ENCODE measurements around the gene HMCN2.
"Not testable (repeated sequence)": the region's sequence is repeated elsewhere in the genome, so short reads cannot be mapped to it uniquely, and the experiment has no call there.

The HMCN2 gene

DNA sequence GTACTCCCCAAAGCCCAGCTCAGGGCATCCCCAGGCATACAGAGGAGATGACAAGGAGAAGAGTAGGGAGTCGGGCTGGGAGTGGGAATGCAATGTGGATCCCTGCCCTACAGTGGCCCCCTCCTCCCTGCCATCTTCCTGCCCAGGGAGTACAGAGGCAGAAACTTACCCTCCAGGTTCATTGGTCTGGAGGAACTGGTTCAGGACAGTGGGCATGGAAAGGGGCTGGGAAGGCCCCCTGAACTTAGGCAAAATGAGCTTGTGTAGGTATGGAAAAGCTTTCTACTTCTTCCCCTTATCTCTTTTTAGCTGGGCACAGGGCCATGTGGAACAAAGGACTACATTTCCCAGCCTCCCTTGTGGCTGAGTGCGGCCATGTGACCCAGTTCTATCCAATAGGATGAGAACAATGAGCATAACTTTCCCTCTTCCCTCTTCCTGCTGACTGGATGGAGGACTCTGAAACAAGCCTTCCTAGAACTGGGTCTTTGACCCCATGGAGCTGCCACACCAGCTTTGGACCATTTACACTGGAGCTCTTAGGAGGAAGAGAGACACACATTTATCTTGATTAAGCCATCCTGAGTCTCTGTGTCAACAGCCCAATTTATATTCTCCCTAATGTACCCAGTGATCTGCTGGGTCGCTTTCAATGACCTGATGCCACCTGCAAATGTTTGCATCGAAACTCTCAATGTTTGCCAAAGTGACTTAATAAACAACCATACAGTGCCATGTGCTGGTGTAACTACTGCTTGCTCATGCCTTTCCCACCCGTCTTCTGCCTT, 25.0 kb upstream of the HMCN2 start:
- no peak for DNase-seq (ENCODE audit: low read depth in 2 of 2)

DNA sequence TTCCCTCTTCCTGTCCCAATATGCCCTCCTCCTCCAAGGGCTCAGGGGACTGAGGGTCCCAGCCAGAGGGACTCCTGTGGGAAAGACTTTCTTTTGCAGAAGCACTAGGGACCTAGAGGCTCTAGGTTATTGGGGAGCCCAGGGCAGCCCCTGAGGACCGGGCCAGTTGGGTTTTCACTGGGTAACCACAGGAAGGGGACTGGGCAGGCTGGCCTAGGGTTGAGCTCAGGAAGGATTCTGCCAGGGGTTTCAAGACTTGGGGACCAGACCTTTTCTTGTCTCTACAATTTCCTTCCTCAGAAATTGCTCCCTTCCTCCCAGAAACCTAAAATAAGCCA, 24.4 kb upstream of the HMCN2 start:
- DNase-seq (ENCODE audit: low read depth in 2 of 2), result no peak

DNA sequence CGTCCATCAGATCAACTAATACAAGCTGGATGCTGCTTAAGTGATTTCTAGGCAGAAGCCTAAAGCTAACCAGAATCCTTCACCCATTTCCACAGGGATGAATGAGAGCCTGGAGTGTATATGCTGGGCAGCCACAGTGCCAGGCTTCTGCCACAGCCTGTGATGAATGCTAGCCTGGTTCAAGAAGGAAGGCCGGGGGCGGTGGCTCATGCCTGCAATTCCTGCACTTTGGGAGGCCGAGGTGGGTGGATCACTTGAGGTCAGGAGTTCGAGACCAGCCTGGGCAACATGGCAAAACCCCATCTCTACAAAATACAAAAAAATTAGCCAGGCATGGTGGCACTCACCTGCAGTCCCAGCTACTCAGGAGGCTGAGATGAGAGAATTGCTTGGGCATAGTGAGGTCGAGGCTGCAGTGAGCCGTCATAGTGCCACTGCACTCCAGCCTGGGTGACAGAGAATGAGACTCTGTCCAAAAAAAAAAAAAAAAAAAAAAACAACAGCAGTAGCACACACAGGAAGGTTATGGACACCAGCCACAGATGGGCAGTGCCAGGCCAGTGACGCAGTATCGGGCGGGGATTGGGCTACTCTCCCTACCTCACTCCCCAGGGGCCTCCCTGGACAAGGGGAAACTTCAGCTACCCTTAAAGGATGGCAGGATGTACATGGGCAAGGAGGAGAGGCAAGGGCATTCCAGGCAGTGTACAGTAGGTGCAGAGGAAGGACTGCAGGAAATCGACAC, 23.1 kb upstream of the HMCN2 start:
- no peak for DNase-seq (ENCODE audit: low read depth in 2 of 2)

DNA sequence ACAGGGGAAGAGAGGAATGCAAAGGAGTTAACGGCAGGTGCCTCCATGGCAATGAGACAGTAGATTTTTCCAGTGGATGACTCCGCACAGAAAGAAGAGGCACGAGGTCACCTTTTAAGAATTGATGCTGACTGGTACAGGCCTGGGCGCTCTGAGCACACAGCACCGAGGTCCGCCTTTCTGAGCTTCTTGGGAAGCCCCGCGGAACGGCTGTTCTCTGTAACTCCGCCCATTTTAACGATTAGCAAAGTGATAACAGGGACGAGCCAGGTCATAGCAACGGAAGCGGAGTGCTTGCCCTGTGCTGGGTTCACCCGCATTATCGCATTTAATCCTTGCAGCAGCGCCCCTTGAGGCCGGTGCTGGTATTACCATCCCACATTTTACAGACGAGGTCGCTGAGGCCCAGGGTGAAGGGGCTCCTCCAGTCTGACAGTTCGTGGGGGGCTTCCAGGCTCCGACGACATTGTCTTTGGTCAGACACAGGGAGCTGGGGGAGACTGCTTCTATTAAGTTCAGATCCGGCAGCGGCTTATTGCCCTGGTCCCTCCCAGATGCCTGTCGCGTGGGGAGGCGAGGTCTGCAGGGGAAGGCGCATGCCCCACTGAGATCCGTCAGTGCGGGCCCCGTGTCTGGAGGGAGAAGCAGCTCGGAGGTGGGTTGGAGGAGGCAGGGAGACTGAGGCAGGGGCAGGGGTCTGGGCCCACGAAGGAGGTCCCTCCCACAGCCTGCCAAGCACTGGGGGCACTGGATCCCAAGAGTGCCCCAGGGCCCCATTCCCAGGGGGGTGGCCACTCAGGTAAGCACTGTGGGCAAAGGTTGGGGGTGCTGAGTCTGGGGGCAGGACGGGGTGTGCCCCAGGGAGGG, 22.3 kb upstream of the HMCN2 start:
- DNase-seq (ENCODE audit: low read depth in 2 of 2), result peak; percentile 55 to 64

DNA sequence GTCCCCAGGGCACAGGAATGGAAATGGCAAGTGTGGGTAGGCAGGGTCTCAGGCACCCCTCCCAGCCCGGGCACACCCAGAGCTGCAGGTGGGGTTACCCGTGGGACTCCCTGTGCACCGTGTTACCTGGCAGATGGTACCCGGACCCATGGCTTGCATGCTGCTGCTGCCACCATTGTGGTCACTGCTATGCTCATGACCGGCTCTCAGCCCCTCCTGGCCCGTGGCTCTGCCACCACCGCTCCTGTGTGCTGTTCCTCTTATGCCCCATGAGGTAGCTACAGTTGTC, 21.7 kb upstream of the HMCN2 start:
- DNase-seq (ENCODE audit: low read depth in 2 of 2), result no peak

DNA sequence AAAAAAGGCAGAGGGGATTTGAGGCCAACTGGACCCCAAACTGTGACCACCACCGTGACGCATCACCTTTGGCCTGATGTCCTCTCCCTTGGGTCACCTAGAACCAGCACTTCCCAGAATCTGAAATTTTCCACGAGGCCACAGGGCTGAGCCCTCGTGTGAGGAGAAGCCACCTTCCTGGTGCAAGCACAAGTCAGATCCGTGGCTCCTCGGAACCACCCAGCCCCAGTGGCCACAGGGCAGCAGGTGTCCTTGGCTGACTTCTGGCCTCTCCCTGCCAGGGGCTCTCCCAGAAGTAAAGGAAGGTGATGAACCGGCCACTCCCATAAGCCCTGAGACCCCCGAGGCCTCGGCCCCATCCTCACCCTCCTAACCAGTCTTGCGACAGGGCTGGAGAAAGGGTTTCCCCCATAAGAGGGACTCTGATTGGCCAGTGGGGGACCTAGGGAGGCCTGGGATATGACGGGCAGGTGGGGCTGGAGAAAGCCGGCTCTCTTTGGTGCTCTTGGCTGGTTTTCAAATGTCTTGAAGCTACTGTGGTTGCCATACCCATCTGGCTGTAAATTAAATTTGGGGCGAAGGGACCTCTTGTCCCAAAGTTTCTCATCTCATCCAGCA, 20.9 kb upstream of the HMCN2 start:
- no peak for DNase-seq (ENCODE audit: low read depth in 2 of 2)

DNA sequence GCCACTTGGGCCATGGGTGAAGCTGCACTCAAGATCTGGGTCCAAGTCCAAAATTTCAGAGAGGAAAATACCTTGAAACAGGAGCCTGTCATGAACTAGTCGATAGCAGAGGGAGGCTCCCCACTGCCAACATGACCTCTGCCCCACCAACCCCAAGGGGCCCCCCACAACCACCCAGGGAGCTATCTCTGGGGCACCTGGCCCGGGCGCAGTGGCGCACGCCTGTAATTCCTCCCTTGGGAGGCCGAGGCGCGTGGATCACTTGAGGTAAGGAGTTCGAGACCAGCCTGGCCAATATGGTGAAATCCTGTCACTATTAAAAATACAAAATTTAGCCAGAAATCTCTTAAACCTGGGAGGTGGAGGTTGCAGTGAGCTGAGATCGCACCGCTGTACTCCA, 20.1 kb upstream of the HMCN2 start:
- DNase-seq (ENCODE audit: low read depth in 2 of 2), result no peak

DNA sequence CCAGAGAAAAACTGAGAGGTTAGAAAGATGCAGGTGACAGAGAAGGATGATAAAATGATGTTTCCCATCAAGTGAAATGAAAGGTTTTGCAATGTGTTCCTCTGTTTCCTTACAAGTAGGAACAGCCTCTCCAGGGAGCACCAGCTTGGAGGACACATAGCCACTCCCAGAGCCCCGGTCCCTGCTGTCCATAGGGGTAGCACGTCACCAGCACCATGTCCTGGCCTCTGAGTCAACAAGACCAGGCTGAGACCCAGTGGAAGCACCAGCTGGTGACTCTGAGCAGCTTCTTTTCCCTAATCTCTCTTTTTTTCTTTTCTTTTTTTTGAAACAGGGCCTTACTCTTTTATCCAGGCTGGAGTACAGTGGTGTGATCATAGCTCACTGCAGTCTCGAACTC, 19.4 kb upstream of the HMCN2 start:
- no peak for DNase-seq (ENCODE audit: low read depth in 2 of 2)

DNA sequence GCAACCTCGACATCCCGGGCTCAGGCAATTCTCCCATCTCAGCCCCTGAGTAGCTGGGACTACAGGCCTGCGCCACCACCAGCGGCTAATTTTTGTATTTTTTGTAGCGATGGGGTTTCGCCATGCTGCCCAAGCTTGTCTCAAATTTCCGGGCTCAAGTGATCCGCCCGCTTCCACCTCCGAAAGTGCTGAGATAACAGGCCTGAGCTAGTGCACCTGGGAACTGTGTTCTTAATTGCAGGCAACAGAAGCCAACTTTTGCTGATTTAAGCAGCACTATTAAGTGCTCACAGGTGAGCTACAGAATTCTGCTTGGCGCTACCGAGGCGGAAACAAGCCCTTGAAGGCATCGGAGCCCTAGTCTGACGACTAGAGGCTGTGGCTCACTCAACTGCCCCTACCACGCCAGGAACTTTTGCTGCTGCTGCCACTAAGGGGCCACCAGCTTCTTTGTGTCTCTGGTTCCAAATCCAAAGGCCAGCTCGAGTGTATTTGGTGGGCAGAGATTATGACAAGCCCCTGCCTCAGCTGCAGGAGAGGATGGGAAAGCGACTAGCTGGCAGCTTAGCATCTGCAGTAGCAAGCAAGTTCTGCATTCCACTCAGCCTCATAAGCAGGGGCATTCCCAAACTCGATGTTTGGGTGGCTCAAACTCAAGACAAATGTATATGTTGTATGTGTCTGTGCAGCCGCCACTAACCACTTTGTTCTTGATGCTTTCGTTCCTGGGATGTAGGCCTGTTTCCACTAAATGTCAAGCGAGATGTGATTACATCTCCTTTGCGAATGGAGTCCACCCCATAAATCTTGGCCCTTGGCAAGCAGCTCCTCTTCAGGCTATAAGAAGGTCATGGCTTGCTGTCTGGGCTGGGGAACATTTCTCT, 10.6 kb upstream of the HMCN2 start:
- no peak for DNase-seq (ENCODE audit: low read depth in 2 of 2)

DNA sequence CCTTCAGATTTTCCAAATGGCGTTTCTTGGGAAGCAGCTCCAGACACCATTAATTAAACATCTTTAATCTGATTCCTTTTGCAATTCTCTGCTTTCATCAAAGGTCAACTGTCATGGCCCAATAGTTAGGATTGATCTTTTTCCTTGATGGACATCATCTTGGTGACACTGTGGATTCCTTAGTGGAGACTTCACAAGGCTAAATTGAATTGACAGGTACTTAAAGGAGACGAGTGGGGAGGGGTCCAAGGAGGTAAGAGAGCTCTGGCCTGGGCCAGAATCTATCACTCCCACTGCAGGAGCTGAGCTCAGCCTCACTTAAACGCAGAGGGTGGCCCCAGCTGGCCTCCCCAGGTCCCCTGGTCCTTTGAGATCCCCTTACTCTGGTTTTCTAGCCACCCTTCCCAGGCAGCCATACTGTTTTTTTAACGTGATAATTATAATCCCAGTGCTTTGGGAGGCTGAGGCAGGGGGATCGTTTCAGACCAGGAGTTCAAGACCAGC, 9.9 kb upstream of the HMCN2 start:
- no peak for DNase-seq (ENCODE audit: low read depth in 2 of 2)

DNA sequence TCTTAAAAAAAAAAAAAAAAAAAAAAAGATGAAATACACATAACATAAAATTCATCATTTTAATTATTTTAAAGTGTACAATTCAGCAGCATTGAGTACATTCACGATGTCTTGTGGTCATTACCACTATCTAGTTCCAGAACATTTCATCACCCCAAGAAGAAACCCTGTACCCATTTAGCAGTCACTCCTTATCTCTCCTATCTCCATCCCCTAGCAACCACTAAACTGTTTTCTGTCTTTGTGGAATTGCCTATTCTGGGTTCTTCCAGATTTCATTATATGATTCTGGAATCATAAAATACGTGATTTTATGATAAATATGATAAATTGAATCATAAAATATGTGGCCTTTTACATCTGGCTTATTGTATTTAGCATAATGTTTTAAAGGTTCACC, 8.9 kb upstream of the HMCN2 start:
- no peak for DNase-seq (ENCODE audit: low read depth in 2 of 2)

DNA sequence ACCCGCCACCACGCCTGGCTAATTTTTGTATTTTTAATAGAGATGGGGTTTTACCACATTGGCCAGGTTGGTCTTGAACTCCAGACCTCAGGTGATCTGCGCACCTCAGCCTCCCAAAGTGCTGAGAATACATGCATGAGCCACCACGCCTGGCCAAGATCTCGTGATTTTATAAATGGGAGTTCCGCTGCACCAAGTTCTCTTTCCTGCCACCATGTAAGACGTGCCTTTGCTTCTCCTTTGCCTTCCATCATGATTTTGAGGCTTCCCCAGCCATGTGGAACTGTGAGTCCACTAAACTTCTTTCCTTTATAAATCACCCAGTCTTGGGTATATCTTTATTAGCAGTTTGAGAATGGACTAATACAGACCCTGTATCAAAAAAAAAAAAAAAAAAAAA, 7.4 kb upstream of the HMCN2 start:
- DNase-seq (ENCODE audit: low read depth in 2 of 2), result not testable (repeated sequence)

DNA sequence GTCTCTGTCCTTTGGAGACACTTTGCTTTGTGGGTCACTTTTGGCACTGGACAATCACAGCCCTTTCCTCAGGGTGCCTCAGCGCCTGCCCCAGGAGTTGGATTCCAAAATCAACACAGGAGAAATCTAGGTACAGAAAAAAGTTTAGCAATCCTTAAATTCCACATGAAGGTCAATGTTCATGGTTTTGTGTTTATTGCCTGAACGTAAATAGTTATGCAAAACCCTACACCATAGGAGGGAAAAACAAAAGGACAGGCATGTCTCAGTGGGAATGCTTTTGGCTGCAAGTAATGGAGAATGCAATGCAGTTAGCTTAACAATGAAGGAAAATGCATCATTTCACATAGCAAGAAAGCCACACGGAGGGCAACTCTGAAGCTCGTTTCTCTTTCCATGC, 6.5 kb upstream of the HMCN2 start:
- no peak for DNase-seq (ENCODE audit: low read depth in 2 of 2)

DNA sequence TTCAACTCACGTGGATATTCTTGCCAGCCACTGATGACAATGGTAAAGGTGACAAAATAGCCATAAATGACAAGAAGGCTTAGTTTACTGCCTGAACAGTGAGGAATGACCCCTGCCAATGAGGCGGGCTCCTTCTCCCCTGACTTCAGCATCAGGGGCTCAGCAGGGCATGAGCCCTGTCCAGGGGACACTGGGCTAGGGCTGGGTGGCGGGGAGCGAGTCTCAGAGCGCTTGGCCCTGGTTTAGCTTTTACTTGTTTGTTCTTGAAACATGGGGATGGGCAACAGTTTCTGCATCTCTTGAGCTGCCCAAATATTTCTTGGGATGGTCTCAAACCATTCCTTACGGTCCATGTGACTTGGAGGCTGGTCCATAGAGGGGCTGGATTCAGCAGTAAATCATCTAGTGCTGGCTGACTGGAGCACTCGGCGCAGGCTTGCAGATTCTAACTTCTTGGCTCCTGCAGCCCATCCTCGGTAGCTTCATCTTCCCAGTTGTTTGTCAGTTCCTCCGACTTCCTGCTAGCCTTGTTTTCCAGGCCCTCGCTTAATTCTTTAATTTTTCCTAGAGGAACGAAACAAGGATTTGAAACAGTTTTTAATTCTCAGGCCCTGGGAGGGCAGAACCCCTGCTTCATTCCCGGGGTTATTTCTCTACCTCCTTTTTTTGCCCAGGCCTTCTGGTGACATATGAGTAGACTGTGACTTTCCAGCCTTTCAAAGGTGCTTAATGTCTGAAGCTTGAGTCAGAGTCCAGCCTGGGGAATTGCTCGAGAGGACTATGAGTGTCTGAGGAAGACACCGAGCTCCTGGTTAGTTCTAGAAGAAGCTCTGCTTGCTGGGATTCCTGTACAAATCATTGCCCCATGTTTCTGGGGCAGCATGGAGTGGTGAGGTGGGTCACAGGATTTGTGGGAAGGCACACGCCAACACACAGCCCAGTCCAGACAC, 4.5 kb upstream of the HMCN2 start:
- DNase-seq (ENCODE audit: low read depth in 2 of 2), result no peak

DNA sequence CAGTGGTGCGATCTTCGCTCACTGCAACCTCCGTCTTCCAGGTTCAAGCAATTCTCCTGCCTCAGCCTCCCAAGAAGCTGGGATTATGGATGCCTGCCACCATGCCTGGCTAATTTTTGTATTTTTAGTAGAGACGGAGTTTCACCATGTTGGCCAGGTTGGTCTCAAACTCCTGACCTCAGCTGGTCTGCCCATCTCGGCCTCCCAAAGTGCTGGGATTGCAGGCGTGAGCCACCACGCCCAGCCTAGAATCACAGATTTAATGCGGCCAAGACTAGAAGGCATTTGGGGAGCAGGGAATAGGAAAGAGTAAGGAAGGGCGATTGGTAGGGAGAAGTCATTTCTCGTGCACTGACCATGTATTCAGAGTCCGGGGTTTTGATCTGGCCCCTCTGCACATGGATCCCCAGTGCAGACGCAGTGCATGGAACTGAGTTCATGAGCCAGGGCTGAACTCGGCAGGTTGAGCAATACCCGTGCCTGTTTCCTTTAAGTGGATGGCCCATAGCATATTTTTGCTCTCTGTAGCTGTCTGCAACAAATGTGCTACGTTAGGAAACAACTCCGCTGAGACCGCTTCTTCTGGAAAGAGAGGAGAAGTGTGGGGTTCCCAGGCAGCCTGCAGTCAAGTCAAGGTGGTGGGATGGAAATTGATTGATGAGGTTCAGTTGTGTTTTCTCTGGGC, 3.4 kb upstream of the HMCN2 start:
- DNase-seq (ENCODE audit: low read depth in 2 of 2), result no peak

DNA sequence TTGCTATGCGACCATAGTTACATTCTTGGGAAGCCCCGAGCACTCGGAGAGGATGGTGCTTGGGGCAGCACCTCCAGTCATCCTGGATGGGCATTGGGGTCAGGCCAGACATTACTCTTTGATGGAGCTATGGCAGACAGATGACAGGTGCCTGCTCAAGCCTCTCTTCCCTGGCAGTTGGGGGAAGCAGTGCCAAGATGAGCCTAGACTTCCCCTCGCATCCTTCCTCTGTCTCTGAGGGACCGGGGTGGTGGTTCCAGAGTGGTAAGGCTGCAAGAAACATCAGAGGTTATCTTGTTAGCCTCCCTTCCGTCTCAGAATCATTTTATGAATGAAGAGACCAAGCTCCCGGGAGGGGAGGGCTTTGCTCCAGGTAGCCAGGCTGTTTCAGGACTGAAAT, 2.8 kb upstream of the HMCN2 start:
- no peak for DNase-seq (ENCODE audit: low read depth in 2 of 2)

DNA sequence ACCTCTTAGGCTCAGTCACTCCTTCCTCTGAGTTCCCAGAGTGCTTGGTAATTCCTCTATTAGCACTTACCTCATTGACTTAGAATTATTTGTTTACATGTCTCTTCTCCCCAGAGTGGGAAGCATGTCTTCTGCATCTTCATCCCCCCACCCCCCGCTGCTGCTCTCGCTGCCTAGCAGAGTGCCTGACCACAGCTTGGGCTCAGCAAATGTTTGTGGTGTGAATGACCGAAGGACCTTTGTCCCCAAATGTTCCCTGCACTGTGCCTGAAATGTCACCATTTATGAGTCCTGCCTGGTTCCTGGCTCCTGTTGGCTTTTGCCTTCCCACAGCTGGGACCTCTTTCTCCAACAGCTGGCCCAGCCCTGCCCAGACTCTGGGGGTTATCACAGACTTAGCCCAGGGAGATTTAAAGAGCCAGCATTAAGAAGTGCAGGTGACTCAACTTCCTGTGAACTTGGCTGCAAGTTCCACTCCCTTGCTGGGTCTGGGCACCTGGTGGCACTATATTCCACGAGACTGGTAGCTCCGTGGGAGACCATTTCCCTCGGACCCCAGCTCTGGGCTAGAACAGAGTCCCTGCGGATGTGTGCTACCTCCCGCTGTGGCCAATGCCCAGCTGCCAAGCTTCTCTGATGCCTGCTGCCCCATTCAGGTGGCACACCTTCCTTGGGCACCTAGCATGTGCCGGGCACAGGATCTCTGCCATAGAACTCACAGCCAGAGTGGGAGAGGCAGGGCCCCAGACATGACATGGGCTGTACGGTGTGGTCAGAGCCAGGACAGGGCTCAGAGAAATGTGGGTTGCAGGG, 1.8 kb upstream of the HMCN2 start:
- no peak for DNase-seq (ENCODE audit: low read depth in 2 of 2)

Measured in stimulated activated CD8-positive, alpha-beta memory T cell treated with anti-CD3 and anti-CD28 coated beads, Interleukin-15, amount 100 ng/mL, for 48 hours (primary cell).